Smooth muscle cell (in vitro differentiated cells): ENCODE measurements around the gene UVSSA. TPM values are rescaled to one million over a fixed set of nuclear protein-coding genes. Genes with fewer than 3 reads are reported as not detected.

Source experiments
- DNase-seq: peaks from one replicate; lab custom pipeline; 2025; ENCODE audit not compliant: unreplicated experiment; lab: John Stamatoyannopoulos, UW
- H2AFZ ChIP-seq: fragments of 200-600 bp; sonication (generic); 2 replicates; pipeline ENCODE4 v1.6.0; 2016; ENCODE audit warnings: antibody characterized with exemption, low read depth, mild to moderate bottlenecking
- H3F3A ChIP-seq: fragments of 200-600 bp; sonication (generic); 2 replicates; pipeline ENCODE4 v1.6.0; 2017; ENCODE audit warnings: antibody characterized with exemption, low read depth
- H3K27ac ChIP-seq: fragments of 200-600 bp; sonication (generic); 2 replicates; pipeline ENCODE4 v1.5.1; 2016; ENCODE audit warnings: low read depth, mild to moderate bottlenecking
- H3K27me3 ChIP-seq: fragments of 200-600 bp; sonication (generic); 2 replicates; pipeline ENCODE4 v1.6.1; 2016; ENCODE audit warnings: low read depth, mild to moderate bottlenecking
- H3K36me3 ChIP-seq: fragments of 200-600 bp; sonication (generic); 2 replicates; pipeline ENCODE4 v1.5.1; 2016; ENCODE audit warnings: low read depth
- H3K4me1 ChIP-seq: fragments of 200-600 bp; sonication (generic); 2 replicates; pipeline ENCODE4 v1.5.1; 2016; ENCODE audit warnings: low read depth
- H3K4me2 ChIP-seq: fragments of 200-600 bp; sonication (generic); 2 replicates; pipeline ENCODE4 v1.6.0; 2016; ENCODE audit warnings: mild to moderate bottlenecking
- H3K4me3 ChIP-seq: fragments of 200-600 bp; sonication (generic); 2 replicates; pipeline ENCODE4 v1.5.1; 2016; ENCODE audit warnings: mild to moderate bottlenecking
- H3K79me2 ChIP-seq: fragments of 200-600 bp; sonication (generic); 2 replicates; pipeline ENCODE4 v1.6.0; 2016; ENCODE audit warnings: low read depth, mild to moderate bottlenecking
- H3K9ac ChIP-seq: fragments of 200-600 bp; sonication (generic); 2 replicates; pipeline ENCODE4 v1.6.0; 2016; ENCODE audit warnings: low read depth
- H3K9me3 ChIP-seq: fragments of 200-600 bp; sonication (generic); replicated peaks from 2 replicates; pipeline ENCODE4 v1.5.1; 2016; ENCODE audit warnings: low read depth
- H4K20me1 ChIP-seq: fragments of 200-600 bp; sonication (generic); 2 replicates; pipeline ENCODE4 v1.6.0; 2016; ENCODE audit warnings: low read depth
- WGBS: methylation state at CpG from one replicate; pipeline ENCODE4 v1.1.7; 2016; ENCODE audit warnings: low lambda C conversion rate; 5-methylcytosine and 5-hydroxymethylcytosine counted together
- polyA plus RNA-seq: library from polyadenylated mRNA; unstranded; fragments of >200 nt; fragmentation: Nextera tagmentation; extraction: Ambion mirVana; gene quantifications from 2 replicates; pipeline ENCODE4 v1.2.1, GENCODE V29; 2016
- total RNA-seq: library from RNA; depleted of rRNA; stranded (reverse); fragments of >200 nt; gene quantifications from 2 replicates; pipeline ENCODE4 v1.2.3, GENCODE V29; 2014
- TF ChIP-seq, protein P1 (sequence below): fragments of 200-600 bp; sonication (generic); IDR thresholded peaks from 2 replicates; pipeline ENCODE4 v1.5.1; 2017; ENCODE audit warnings: borderline replicate concordance, mild to moderate bottlenecking, antibody characterized with exemption; ENCODE audit not compliant: insufficient read depth, poor library complexity, severe bottlenecking

UVSSA gene
- total and polyA plus RNA-seq, 2 experiments from 2014 or later = 9.0 to 13.0 TPM

DNA sequence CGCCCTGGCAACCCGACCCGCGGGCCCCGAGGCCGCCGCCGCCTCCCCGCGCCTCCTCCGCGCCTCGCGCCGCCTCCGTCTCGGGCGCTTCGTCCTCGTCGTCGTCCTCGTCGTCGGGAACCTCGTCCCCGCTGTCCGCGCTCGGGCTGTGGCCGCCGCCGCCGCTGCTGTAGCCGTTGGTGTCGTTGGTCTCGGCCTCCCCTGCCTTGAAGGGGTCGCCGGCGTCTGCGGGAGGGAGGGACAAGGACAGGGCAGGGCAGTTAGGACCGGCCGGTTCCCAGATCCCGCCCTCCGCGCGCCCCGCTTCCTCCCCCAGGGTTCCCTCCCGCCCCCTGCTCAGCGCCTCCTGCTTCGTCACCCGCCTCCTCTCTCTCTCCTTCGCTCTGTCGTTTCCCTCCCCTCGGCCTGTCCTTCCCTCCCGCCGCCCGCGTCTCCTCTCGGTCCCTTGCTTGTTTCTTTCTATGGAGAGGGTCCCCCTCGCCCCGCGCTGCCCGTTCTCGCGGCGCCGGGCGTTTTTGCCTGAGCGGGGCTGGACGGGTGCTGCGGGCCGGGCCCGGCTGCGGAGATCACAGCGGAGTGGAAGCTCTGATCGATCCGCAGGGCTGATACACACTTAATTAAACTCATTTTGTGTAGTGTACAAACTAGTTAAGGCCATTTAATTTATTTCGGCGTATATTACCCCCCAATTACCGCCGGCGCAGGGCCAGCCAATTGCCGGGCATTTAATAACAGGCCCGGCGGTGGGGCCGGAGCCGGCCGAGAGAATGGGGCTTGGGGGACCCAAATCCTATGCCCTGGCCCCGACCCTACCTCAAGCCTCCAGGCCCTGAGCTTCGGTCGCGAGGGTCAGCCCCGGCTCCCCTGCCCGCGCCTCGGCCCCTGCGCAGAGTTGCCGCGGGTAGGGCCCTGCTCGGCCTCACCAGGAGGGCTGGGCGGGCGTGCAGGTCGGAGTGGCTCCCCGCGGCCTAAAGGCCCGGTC, 56.9 kb downstream of the UVSSA start:
- H3K4me3 ChIP-seq = no peak overlapping the region
- no peak overlapping the region for H2AFZ ChIP-seq
- DNase-seq = no peak
- no peaks in the 10 kb centered on the region for H3K9me3 ChIP-seq
- H3K4me2 ChIP-seq = no peak overlapping the region
- H3K36me3 ChIP-seq = no peaks in the 10 kb centered on the region
- no peak overlapping the region for H3K27ac ChIP-seq
- no peaks in the 10 kb centered on the region for H4K20me1 ChIP-seq
- H3K4me1 ChIP-seq = no peaks in the 10 kb centered on the region
- TF ChIP-seq, protein P1, sequence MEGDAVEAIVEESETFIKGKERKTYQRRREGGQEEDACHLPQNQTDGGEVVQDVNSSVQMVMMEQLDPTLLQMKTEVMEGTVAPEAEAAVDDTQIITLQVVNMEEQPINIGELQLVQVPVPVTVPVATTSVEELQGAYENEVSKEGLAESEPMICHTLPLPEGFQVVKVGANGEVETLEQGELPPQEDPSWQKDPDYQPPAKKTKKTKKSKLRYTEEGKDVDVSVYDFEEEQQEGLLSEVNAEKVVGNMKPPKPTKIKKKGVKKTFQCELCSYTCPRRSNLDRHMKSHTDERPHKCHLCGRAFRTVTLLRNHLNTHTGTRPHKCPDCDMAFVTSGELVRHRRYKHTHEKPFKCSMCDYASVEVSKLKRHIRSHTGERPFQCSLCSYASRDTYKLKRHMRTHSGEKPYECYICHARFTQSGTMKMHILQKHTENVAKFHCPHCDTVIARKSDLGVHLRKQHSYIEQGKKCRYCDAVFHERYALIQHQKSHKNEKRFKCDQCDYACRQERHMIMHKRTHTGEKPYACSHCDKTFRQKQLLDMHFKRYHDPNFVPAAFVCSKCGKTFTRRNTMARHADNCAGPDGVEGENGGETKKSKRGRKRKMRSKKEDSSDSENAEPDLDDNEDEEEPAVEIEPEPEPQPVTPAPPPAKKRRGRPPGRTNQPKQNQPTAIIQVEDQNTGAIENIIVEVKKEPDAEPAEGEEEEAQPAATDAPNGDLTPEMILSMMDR = no peak
- H3F3A ChIP-seq = no peaks in the 10 kb centered on the region
- H3K9ac ChIP-seq = no peak overlapping the region
- 67% methylated on average over 47 of the region's 107 CpGs for WGBS
- H3K27me3 ChIP-seq = peaks cover 78% of the 10 kb centered on the region
- no peaks in the 10 kb centered on the region for H3K79me2 ChIP-seq

- no peak overlapping the region for H3K4me3 ChIP-seq
- H3K9ac ChIP-seq = no peak overlapping the region
- no peaks in the 10 kb centered on the region for H4K20me1 ChIP-seq
- H3K27ac ChIP-seq = no peak overlapping the region
- no peaks in the 10 kb centered on the region for H3K4me1 ChIP-seq
- 69% methylated on average over 54 of the region's 54 CpGs for WGBS
- no peaks in the 10 kb centered on the region for H3K79me2 ChIP-seq
- no peak overlapping the region for H3K4me2 ChIP-seq
- H2AFZ ChIP-seq = no peak overlapping the region
- H3F3A ChIP-seq = no peaks in the 10 kb centered on the region
- DNase-seq = no peak
- H3K36me3 ChIP-seq = no peaks in the 10 kb centered on the region
- peaks cover 86% of the 10 kb centered on the region for H3K27me3 ChIP-seq
- no peaks in the 10 kb centered on the region for H3K9me3 ChIP-seq
- TF ChIP-seq, protein P1 = no peak
Measured at GRCh38 chr4:1404573-1405253, 57.7 kb downstream of the UVSSA start.

DNA sequence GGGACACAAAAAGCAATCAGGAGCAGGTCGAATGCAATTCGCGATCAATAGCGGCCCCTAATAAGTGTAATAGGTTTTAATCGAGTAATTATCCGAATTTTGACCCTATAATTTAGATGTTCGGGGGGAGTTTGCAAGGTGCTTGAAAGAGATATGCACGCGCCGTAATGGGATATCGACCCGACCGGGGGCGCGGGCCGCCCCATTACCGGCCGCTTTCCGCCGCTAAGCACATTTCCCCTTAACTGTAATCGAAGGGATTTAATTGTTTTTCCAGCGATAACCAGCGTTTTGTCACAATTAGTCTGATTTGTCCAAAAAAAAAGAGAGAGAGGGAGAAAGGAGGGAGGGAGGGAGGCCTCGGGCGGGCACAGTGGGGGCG, 58.2 kb downstream of the UVSSA start:
- WGBS = 66% methylated on average over 23 of the region's 26 CpGs
- no peak overlapping the region for H3K4me3 ChIP-seq
- DNase-seq = no peak

More for the DNA sequence above, 58.2 kb downstream of the UVSSA start:
- Histone ChIP-seq H3K36me3 (no peaks in the 10 kb centered on the region), H3K79me2 (no peaks in the 10 kb centered on the region), H3K27me3 (peaks cover 86% of the 10 kb centered on the region), H3K9ac (no peak overlapping the region), H3K27ac (no peak overlapping the region), H3K4me2 (no peak overlapping the region), H3F3A (no peaks in the 10 kb centered on the region), H3K9me3 (no peaks in the 10 kb centered on the region), H4K20me1 (no peaks in the 10 kb centered on the region), H2AFZ (no peak overlapping the region), H3K4me1 (no peaks in the 10 kb centered on the region)
- TF ChIP-seq, protein P1 = no peak
